Endothelial cell (in vitro differentiated cells): ENCODE data around the gene DLGAP1. TPM values are rescaled to one million over a fixed set of nuclear protein-coding genes. Genes with fewer than 3 reads are reported as not detected.

Source experiments
- DNase-seq: peaks from one replicate; pipeline ENCODE4 v3.0.0; 2021; ENCODE audit warnings: low spot score
- H3K27ac Mint-ChIP-seq: one replicate; pipeline ENCODE4 v1.8.0; 2021; ENCODE audit warnings: mixed read lengths, inconsistent platforms; ENCODE audit not compliant: unreplicated experiment
- H3K27me3 Mint-ChIP-seq: one replicate; pipeline ENCODE4 v1.8.0; 2021; ENCODE audit warnings: mild to moderate bottlenecking, moderate library complexity, mixed read lengths, inconsistent platforms; ENCODE audit not compliant: unreplicated experiment
- H3K36me3 Mint-ChIP-seq: one replicate; pipeline ENCODE4 v1.8.0; 2021; ENCODE audit warnings: mild to moderate bottlenecking, low read depth, mixed read lengths, inconsistent platforms; ENCODE audit not compliant: unreplicated experiment
- H3K4me1 Mint-ChIP-seq: one replicate; pipeline ENCODE4 v1.8.0; 2021; ENCODE audit warnings: mild to moderate bottlenecking, mixed read lengths, inconsistent platforms; ENCODE audit not compliant: unreplicated experiment
- H3K4me3 Mint-ChIP-seq: one replicate; pipeline ENCODE4 v1.8.0; 2021; ENCODE audit warnings: mild to moderate bottlenecking, mixed read lengths, inconsistent platforms; ENCODE audit not compliant: unreplicated experiment
- H3K9me3 Mint-ChIP-seq: one replicate; pipeline ENCODE4 v1.8.0; 2021; ENCODE audit warnings: mixed read lengths, inconsistent platforms; ENCODE audit not compliant: unreplicated experiment
- total RNA-seq: library from RNA; stranded (reverse); fragmentation: NEBNext Ultra II Directional; extraction: Animal tissue kit (Norgen Biotek cat#: 25700); gene quantifications from one replicate; pipeline ENCODE4 v1.2.1, GENCODE V29; 2021; ENCODE audit not compliant: unreplicated experiment
- TF ChIP-seq, protein P1 (sequence below): fragments of 200-600 bp; sonication (generic); IDR thresholded peaks from one replicate; pipeline ENCODE4 v1.5.0; 2021; ENCODE audit warnings: antibody characterized with exemption; ENCODE audit not compliant: unreplicated experiment

Gene DLGAP1
- total RNA-seq, 1 donor from 2014 or later, result 1.8 TPM

DNA sequence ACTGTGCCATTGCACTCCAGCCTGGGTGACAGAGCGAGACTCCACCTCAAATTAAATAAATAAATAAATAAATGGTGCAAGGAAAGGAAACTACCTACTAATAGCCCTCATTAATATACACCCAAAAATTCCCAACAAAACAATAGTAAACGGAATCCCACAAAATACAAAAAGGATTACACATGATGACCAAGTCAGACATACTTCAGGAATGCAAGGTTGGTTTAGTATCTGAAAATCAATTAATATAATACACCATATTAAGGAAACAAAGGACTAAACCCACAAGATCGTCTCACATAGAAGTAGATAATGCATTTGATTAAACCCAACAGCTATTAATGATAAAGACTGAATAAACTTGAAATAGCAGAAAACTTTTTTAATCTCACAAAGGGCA, 697.7 kb downstream of the DLGAP1 start:
- no peaks in the 10 kb centered on the region for H3K4me1 Mint-ChIP-seq
- no peaks in the 10 kb centered on the region for H3K27me3 Mint-ChIP-seq
- DNase-seq, result no peak
- H3K9me3 Mint-ChIP-seq, result no peaks in the 10 kb centered on the region
- no peaks in the 10 kb centered on the region for H3K36me3 Mint-ChIP-seq
- H3K4me3 Mint-ChIP-seq, result no peak overlapping the region
- H3K27ac Mint-ChIP-seq, result no peak overlapping the region
- TF ChIP-seq, protein P1, sequence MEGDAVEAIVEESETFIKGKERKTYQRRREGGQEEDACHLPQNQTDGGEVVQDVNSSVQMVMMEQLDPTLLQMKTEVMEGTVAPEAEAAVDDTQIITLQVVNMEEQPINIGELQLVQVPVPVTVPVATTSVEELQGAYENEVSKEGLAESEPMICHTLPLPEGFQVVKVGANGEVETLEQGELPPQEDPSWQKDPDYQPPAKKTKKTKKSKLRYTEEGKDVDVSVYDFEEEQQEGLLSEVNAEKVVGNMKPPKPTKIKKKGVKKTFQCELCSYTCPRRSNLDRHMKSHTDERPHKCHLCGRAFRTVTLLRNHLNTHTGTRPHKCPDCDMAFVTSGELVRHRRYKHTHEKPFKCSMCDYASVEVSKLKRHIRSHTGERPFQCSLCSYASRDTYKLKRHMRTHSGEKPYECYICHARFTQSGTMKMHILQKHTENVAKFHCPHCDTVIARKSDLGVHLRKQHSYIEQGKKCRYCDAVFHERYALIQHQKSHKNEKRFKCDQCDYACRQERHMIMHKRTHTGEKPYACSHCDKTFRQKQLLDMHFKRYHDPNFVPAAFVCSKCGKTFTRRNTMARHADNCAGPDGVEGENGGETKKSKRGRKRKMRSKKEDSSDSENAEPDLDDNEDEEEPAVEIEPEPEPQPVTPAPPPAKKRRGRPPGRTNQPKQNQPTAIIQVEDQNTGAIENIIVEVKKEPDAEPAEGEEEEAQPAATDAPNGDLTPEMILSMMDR, result no peak

DNA sequence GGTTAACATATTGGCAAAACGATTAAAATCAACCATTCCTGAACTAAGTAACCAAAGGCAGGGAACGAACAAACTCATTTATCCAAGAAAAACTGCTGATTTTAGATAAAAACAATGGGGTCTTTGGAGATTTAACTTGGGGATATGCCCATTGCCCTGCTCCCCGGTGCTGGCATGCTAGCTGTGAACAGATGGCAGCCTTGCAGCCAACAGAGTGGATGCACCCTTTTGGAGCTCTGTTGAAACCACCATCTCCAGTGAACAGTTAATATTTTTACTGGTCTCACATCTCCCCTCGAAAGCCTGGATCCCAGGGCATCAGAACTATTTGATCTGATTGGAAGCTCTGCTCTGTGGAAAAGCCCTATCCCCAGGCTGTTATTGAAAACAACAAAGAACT, 702.0 kb downstream of the DLGAP1 start:
- Mint-ChIP-seq H3K27ac (no peak overlapping the region), H3K36me3 (no peaks in the 10 kb centered on the region), H3K4me3 (no peak overlapping the region), H3K4me1 (no peaks in the 10 kb centered on the region), H3K9me3 (no peaks in the 10 kb centered on the region), H3K27me3 (no peaks in the 10 kb centered on the region)
- TF ChIP-seq, protein P1, result no peak
- no peak for DNase-seq

DNA sequence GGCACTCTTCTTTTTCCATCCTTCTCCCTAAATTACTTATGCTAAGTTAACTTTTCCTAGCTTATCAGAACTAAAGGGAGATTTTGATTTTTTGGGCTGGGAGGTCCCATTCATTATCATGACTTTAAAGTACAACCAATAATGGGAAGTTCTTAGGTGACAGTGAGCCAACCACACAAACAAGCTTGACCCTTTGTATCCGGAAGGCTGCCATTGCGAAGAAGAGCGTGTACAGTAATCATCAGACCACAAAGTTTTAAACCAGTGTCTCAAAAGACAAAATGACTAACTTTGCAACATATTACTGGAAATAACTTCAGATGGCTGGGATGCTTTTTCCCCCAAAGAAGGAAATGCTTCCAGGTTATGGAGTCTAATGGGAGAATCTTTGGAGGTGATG, 707.0 kb downstream of the DLGAP1 start:
- Mint-ChIP-seq H3K27me3 (no peaks in the 10 kb centered on the region), H3K9me3 (no peaks in the 10 kb centered on the region), H3K4me3 (no peak overlapping the region), H3K36me3 (no peaks in the 10 kb centered on the region), H3K4me1 (no peaks in the 10 kb centered on the region), H3K27ac (no peak overlapping the region)
- TF ChIP-seq, protein P1, result no peak
- DNase-seq, result no peak

DNA sequence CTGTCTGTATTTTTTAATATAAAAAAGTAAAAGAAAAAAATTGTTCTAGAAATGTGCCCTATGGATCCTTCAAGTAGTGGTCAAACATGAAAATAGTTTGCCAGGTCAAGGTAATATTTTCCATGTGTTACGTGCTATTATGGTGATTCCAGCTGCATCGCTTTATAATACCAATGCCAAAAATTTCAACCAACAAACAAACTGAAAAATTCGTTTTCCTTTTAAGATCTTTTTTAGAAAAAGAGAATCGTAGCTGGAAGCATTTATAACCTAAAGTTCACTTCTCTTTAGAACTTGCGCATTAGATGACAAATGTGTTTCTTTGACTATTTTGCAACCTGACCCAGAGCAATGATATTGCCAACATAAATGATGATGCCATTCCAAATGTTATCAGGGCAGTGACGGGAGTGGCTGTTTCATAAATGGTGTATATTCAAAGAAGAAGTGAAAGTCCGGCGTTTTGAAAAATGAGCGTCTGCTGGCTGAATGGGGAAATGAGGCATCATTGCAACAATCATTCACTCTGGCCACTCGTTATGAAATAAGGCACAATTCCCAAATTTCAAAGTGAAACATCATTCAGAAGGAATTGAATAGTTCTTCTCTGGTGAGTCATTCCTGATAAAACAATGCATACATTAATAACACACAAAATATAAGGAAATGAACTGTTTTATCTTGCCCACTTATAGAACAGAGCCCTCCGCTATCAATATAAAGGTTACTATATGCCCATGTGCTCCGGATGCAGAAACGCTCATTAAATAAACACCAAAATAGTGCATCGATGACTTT, 707.7 kb downstream of the DLGAP1 start:
- Mint-ChIP-seq H3K27ac (no peak overlapping the region), H3K27me3 (no peaks in the 10 kb centered on the region), H3K9me3 (no peaks in the 10 kb centered on the region), H3K4me1 (peaks cover 2% of the 10 kb centered on the region), H3K36me3 (no peaks in the 10 kb centered on the region), H3K4me3 (no peak overlapping the region)
- TF ChIP-seq, protein P1, result no peak
- DNase-seq, result no peak

DNA sequence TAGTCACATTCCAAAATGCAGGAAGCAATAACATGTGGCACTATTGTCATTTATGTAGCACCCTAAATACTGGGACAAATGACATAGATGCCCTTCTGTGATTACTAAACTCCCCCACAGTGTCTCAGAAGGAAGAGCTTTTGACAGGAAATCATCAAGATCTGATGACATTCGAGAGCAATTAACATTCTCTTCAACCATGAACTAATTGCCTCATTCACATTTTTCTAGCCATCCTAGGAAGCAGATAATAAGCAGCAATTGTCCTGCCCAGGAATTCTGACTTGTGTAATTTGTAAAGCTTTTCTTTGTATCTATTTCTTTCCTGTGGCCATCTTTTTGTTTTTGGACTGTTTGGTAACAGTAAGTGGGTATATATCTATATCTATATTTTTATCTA, 712.6 kb downstream of the DLGAP1 start:
- Mint-ChIP-seq H3K27ac (no peak overlapping the region), H3K4me3 (no peak overlapping the region), H3K9me3 (peaks cover 5% of the 10 kb centered on the region), H3K27me3 (peaks cover 2% of the 10 kb centered on the region), H3K36me3 (peaks cover 6% of the 10 kb centered on the region), H3K4me1 (peaks cover 5% of the 10 kb centered on the region)
- TF ChIP-seq, protein P1, result no peak
- no peak for DNase-seq
